ENCODE data around the gene MARCHF6.
"Not testable (repeated sequence)": the region's sequence is repeated elsewhere in the genome, so short reads cannot be mapped to it uniquely, and the experiment has no call there.

The MARCHF6 gene

GRCh38 chr5:10351199-10351905, 2.1 kb upstream of the MARCHF6 start:
- no peak for DNase-seq

- DNase-seq, result no peak
Measured at GRCh38 chr5:10351919-10352318, 1.6 kb upstream of the MARCHF6 start.

GRCh38 chr5:10352430-10353240, 860 bp upstream of the MARCHF6 start:
- peak; percentile 63 for DNase-seq

GRCh38 chr5:10354048-10354872, 765 bp downstream of the MARCHF6 start:
- DNase-seq, result peak; percentile 57

GRCh38 chr5:10355071-10355889, 1.8 kb downstream of the MARCHF6 start:
- DNase-seq, result peak; percentile 35

GRCh38 chr5:10358999-10359398, 5.5 kb downstream of the MARCHF6 start:
- no peak for DNase-seq

- no peak for DNase-seq
Measured at GRCh38 chr5:10360686-10361085, 7.2 kb downstream of the MARCHF6 start.

- no peak for DNase-seq
Measured at GRCh38 chr5:10363519-10364185, 10.2 kb downstream of the MARCHF6 start.

GRCh38 chr5:10364186-10364689, 10.7 kb downstream of the MARCHF6 start:
- DNase-seq, result no peak

- no peak for DNase-seq
Measured at GRCh38 chr5:10365782-10366181, 12.3 kb downstream of the MARCHF6 start.

- DNase-seq, result no peak
Measured at GRCh38 chr5:10366310-10367272, 13.1 kb downstream of the MARCHF6 start.

- no peak for DNase-seq
Measured at GRCh38 chr5:10367579-10367978, 14.1 kb downstream of the MARCHF6 start.

GRCh38 chr5:10370931-10371330, 17.4 kb downstream of the MARCHF6 start:
- no peak for DNase-seq

GRCh38 chr5:10371369-10371768, 17.9 kb downstream of the MARCHF6 start:
- DNase-seq, result not testable (repeated sequence)

- DNase-seq, result no peak
Measured at GRCh38 chr5:10372726-10373709, 19.5 kb downstream of the MARCHF6 start.

GRCh38 chr5:10374046-10375022, 20.8 kb downstream of the MARCHF6 start:
- DNase-seq, result no peak

GRCh38 chr5:10375146-10375545, 21.7 kb downstream of the MARCHF6 start:
- not testable (repeated sequence) for DNase-seq

- DNase-seq, result no peak
Measured at GRCh38 chr5:10376544-10376943, 23.0 kb downstream of the MARCHF6 start.

Data from stimulated activated CD4-positive, alpha-beta T cell treated with anti-CD3 and anti-CD28 coated beads, Interleukin-4, amount 100 ng/mL, for 24 hours (primary cell).